Activated T-cell treated with anti-CD3 and anti-CD28 coated beads, Interleukin-2, amount 50 U/mL, for 4 hours (primary cell): ENCODE measurements around the gene ALAS1. TPM values are rescaled to one million over a fixed set of nuclear protein-coding genes. Genes with fewer than 3 reads are reported as not detected.

Experiments
- ATAC-seq, 2 donors: fragments of 200-7000 bp; cut with Tn5 transposase; one replicate each; pipeline ENCODE4 v1.10.0; 2021
- DNase-seq: peaks from one replicate; pipeline ENCODE4 v3.0.0-alpha.2; 2020
- H3K27me3 Mint-ChIP-seq: one replicate; pipeline ENCODE4 v1.8.0; 2021; ENCODE audit warnings: low read depth, mixed read lengths
- H3K36me3 Mint-ChIP-seq: one replicate; pipeline ENCODE4 v1.8.0; 2022; ENCODE audit warnings: mixed read lengths; ENCODE audit not compliant: insufficient read depth
- H3K4me1 Mint-ChIP-seq: one replicate; pipeline ENCODE4 v1.8.0; 2021; ENCODE audit warnings: low read depth, mixed read lengths
- H3K4me3 Mint-ChIP-seq: one replicate; pipeline ENCODE4 v1.8.0; 2021; ENCODE audit warnings: mild to moderate bottlenecking, moderate library complexity, mixed read lengths
- H3K9me3 Mint-ChIP-seq: one replicate; pipeline ENCODE4 v1.8.0; 2021; ENCODE audit warnings: mixed read lengths
- total RNA-seq, 3 donors: library from RNA; stranded (reverse); gene quantifications; one replicate each; pipeline ENCODE4 v1.2.1, GENCODE V29; 2021

ALAS1 gene
- total RNA-seq, 3 donors from 2014 or later = 61.8 to 70.9 (median 66.2) TPM

DNA sequence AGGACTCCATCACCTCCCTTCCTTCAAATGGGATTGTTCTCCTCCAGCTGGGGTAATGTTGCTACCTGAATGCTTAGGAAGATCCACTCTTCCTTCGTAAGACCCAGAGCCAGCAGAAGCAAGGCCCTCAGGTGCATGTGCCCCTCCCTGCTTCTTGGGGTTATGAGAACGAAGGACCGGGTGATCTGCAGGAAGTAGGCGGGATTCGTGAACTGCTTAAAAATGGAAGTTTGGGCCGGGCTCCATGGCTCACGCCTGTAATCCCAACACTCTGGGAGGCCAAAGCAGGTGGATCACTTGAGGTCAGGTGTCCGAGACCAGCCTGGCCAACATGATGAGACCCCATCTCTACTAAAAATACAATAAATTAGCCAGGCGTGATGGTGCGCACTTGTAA is 19.4 kb downstream of the ALAS1 start:
- no peaks in the 10 kb centered on the region for H3K9me3 Mint-ChIP-seq
- peak overlapping the region; percentile 54 for H3K4me3 Mint-ChIP-seq
- peak in 1 of 2 donors; percentile 3 for ATAC-seq
- H3K4me1 Mint-ChIP-seq = peaks cover 68% of the 10 kb centered on the region
- DNase-seq = no peak
- no peaks in the 10 kb centered on the region for H3K27me3 Mint-ChIP-seq
- H3K36me3 Mint-ChIP-seq = peaks cover 23% of the 10 kb centered on the region

DNA sequence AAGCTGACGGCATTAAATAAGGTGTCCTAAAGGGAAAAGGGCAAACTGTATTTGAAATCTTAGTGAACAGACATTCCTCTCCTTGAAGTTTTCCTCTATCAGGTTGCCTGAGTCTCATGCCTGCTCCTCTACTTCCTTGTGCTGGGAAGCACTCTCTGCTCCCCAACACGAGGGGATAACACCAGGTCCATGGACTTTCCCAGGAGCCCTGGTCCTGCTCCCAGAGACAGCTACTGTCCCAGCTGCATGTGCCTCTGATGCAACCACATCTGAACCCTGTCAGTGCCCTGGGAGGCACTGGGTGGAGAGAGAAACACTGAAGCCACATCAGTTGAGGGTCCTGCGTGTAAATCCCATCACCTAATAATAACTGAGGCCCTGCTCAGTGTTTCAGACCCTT is 20.1 kb downstream of the ALAS1 start:
- H3K4me1 Mint-ChIP-seq = peaks cover 74% of the 10 kb centered on the region
- peak overlapping the region; percentile 43 for H3K4me3 Mint-ChIP-seq
- DNase-seq (no peak), ATAC-seq (no peak)
- H3K27me3 Mint-ChIP-seq = no peaks in the 10 kb centered on the region
- peaks cover 18% of the 10 kb centered on the region for H3K36me3 Mint-ChIP-seq
- no peaks in the 10 kb centered on the region for H3K9me3 Mint-ChIP-seq

DNA sequence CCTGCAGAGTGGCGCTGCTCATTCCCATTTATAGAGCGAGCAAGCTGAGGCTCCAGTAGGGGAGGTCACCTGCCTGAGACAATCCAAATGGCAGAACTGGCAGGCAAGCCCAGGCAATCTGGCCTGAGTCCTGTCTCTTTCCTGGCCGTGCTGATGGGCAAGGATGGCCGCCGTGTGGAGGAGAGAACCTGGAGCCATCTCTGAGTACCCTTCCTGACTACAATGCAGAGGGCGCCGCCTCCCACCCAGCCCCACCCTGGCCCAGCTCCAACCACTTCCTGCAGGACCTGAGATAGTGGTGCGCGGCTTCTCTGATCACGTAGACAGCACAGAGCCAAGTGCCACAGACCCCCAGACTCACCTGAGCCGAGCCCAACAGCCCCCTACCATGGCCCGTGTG is 20.5 kb downstream of the ALAS1 start:
- no peaks in the 10 kb centered on the region for H3K27me3 Mint-ChIP-seq
- peaks cover 78% of the 10 kb centered on the region for H3K4me1 Mint-ChIP-seq
- DNase-seq (no peak), ATAC-seq (peak in 1 of 2 donors; percentile 23)
- no peaks in the 10 kb centered on the region for H3K9me3 Mint-ChIP-seq
- H3K36me3 Mint-ChIP-seq = peaks cover 16% of the 10 kb centered on the region
- peak overlapping the region; percentile 43 for H3K4me3 Mint-ChIP-seq

DNA sequence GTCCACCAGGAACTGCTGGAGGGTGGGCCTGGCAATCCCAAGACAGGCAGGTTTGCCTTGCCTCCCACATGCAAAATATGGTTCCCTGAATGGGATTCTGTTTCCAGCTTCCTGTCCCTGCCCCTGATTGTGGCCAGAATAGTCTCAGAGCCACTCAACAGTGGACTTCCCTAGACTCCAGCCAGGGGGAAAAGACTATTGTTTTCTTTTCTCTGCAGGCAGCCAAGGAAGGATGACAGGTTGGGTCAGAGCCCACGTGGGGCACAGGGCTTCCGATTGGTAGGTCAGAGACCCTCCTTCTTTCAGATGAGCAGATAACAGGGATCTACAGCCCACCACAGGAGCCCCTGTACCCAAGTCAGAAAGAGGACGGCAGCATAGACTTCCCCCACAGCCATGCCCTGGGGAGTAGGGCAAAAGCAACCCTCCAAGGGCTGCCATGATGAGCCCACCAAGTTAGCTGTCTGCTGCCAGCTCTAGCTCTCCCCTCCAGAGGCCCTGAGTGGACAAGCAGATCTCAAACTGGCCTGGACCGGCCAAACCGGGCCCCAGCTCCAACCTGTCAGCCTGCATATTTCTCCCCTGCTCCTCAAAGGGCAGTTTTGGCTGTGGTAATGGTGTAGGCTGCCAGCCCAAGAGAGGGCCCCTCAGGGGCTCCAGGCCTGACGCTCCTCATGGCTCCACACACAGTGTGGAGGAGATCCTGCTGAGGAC is 21.1 kb downstream of the ALAS1 start:
- Mint-ChIP-seq H3K4me1 (peaks cover 85% of the 10 kb centered on the region), H3K36me3 (peaks cover 12% of the 10 kb centered on the region), H3K4me3 (no peak overlapping the region), H3K9me3 (no peaks in the 10 kb centered on the region), H3K27me3 (no peaks in the 10 kb centered on the region)
- DNase-seq = no peak
- ATAC-seq = no peak

DNA sequence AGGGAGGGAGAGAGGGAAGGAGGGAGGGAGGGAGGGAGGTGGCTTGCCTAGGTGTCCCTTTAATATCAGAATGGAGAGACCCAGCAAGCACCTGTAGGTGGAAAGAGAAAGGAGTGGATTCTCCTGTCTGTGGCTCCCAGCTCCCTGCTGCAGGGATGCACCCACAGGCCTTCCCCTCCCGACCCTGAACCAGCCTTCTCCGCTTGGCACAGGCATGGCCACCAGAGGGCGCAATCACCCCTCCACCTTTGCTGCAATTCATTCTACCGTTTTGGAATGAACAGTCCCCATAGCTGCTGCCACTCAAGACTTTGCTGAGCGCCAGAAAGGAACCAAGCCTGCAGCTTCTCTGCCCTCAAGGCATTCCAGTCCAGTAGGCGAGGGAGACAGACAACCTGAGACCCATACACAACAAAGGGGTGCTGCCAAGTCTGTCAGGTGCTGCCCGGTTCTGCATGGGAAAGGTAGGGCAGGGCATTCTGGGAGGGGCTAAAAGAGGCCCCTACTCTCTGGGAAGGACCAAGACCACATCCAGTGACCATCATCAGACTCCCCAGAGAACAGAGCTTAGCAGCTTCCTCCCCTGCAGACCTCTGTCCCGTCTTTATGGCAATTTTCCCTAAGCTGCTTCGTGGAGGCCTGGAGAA is 22.5 kb downstream of the ALAS1 start:
- Mint-ChIP-seq H3K9me3 (no peaks in the 10 kb centered on the region), H3K27me3 (no peaks in the 10 kb centered on the region), H3K4me3 (peak overlapping the region; percentile 33), H3K36me3 (peaks cover 3% of the 10 kb centered on the region), H3K4me1 (peaks cover 90% of the 10 kb centered on the region)
- DNase-seq (peak; percentile 90), ATAC-seq (peak; percentile 64 to 72)

DNA sequence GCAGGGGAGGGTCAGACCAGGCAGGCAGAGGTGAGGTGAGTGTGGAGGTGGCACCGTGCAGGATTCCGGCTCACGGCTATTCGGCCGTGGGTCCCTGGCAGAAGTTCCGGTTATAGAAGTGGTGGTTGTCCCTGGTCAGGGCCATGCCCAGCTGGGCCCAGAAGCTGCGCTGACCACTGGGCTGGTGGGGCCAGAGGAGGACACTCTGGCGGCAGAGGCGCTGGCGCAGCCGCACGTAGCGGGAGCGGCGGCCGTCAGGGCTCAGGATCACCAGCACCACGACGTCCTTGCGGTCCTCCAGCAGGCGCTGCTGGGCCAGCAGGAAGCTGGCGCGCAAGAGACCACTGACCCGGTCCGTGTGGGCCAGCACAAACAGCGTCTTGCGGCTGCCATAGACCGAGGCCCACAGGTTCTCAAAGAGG is 23.2 kb downstream of the ALAS1 start:
- Mint-ChIP-seq H3K4me3 (no peak overlapping the region), H3K4me1 (peaks cover 92% of the 10 kb centered on the region), H3K36me3 (no peaks in the 10 kb centered on the region), H3K27me3 (no peaks in the 10 kb centered on the region), H3K9me3 (no peaks in the 10 kb centered on the region)
- DNase-seq = no peak
- ATAC-seq = no peak

DNA sequence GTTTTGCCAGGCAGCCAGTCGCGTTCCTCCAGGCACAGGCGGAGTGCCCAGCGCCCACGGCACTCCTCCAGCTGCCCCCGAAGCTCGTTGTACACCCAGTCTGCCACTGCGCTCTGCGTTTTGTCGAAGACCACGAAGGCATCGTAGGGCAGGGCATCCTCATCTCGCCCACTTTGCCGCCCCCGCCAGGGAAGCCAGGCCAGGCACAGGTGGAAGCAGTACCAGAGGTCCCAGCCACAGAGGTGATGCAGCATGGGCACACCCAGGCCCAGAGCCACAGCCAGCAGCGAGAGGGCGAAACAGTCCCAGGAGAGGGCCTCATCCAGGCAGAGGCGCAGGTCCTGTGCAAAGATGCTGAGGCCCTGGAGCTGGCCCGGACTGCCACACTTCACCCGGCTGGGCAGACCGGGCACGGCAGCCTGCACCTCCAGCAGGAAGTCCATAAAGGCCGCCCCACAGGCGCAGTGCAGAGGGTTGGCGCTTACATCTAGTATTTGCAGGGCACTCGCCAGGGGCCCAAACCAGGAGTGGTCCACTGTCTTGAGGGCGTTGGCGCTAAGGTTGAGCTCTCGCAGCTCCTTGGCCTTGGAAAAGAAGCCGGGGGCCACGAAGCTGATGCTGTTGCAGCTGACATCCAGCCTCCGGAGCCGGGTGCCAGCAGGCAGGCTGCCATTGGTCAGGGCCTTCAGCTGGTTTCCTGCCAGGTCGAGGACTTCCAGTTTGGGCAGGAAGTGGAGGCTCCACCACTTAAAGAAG is 23.8 kb downstream of the ALAS1 start:
- DNase-seq = peak; percentile 40

DNA sequence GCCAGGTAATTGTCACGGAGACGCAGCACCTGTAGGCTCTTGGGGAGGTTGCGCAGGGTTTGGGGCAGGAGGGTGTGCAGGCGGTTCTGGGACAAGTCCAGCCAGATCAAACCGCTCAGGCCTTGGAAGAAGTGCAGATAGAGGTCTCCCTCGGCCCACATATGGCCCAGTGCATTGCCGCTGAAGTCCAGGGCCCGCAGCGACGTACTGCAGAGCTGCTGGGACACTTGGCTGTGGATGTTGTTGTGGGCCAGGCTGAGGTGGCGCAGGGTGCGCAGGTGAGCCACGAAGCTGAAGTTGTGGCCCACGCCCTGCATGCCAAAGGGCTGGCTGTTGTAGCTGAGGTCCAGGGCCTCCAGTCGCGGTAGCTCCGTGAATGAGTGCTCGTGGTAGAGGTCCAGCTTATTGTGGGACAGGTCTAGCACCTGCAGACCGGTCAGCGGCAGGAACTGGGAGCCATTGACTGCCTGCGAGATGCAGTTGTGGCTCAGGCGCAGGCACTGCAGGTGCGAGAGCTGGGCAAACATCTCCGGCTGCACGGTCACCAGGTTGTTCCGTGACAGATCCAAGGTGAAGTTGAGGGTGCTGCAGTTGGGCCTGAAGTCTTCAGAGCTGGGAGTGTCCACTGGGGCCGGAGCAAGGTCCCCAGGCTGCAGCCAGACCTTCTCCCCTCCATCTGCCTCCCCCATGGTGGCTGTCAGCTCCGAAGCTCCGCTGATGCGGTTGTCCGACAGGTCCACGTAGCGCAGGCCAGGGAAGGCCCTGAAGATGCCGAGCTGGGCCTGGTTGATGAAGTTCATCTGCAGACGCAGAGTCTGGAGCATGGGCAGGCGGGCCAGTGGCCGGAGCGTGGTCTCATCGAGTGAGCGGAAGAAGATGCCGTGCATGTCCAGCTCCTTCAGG is 24.6 kb downstream of the ALAS1 start:
- DNase-seq (no peak), ATAC-seq (no peak)
- H3K4me1 Mint-ChIP-seq = peaks cover 88% of the 10 kb centered on the region
- H3K9me3 Mint-ChIP-seq = no peaks in the 10 kb centered on the region
- peak overlapping the region; percentile 59 for H3K4me3 Mint-ChIP-seq
- H3K36me3 Mint-ChIP-seq = no peaks in the 10 kb centered on the region
- no peaks in the 10 kb centered on the region for H3K27me3 Mint-ChIP-seq

More for the DNA sequence above, 23.8 kb downstream of the ALAS1 start:
- Mint-ChIP-seq H3K36me3 (no peaks in the 10 kb centered on the region), H3K9me3 (no peaks in the 10 kb centered on the region), H3K4me3 (peak overlapping the region; percentile 59), H3K4me1 (peaks cover 93% of the 10 kb centered on the region), H3K27me3 (no peaks in the 10 kb centered on the region)
- ATAC-seq = peak; percentile 44 to 46

DNA sequence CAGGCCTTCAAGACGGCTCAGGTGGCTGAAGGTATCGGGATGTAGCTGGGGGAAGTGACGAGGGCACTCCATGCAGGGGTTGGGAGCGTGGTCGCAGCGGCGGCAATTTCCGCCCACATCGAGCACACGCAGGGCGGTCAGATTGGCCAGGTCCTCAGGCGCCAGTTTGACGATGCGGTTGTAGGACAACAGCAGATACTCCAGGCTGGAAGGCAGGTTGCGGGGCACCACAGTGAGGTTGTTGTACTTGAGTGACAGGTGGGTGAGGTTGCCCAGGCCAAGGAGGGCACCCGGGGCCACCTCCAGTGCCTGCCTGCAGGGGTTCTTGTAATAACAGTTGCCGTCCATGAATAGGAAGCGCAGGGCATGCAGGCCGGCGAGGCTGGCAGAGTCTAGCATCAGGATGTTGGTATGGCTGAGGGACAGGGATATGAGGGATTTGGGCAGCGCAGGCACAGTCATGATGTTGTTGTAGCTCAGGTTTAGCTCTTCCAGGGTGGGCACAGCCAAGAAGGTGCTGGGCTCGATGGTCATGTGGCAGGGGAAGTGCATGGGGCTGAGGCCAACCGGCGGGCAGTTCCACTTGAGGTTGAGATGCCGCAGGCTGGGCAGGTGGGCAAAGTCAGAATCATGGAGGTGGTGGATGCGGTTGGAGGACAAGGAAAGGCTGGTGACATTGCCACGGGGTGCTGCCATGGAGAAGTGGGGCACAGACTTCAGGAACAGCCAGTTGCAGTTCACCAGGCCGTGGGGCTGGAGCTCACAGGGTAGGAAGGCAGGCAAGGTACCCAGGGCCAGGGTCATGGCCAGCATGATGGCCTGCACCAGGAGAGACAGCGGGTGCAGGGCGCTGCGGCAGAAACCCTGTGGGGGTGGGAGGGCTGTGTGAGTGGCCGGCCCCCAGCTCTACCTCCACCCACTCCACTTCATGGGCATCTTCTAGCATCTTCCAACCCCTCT is 25.8 kb downstream of the ALAS1 start:
- Mint-ChIP-seq H3K27me3 (no peaks in the 10 kb centered on the region), H3K36me3 (no peaks in the 10 kb centered on the region), H3K4me3 (peak overlapping the region; percentile 5), H3K9me3 (no peaks in the 10 kb centered on the region), H3K4me1 (peaks cover 78% of the 10 kb centered on the region)
- DNase-seq (no peak), ATAC-seq (no peak)

DNA sequence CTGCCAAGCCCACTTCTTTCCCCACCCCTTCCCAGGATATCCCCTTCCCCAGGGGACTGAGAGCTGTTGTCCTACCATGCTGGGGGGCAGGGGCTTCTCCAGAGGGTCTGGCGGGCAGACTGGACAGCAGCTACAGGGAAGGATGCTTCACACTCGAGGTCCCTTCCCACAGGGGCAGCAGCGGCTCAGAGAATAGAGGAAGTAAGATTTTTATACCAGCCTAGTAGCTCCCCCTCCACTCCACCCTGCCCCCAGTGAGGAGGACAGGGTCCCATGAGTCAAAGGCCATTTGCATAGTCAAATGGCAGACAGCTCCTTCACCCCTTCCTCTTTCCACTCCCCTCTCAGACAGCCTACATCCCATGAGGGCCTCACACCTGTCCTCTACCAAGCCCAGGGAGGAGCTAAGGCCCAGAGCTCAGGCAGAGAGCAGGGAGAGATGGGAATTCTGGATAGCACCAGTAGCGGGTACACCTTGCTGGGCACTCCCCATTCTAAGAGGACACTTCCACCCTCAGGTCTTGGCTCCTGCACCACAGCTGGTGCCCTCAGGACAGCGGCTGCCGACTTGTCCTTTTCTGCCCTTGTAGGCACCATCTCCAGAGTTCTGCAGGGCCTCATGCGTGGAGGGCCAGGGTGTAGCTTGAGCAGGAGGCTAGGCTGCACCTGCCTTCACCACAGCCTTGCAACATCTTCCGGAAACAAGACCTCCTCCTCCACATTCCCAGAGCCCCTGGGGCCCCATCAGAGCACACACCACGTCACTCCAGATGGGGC is 27.7 kb downstream of the ALAS1 start, which contains the start of gene TLR9:
Gene TLR9, minus strand, starts transcription at position 194 of the 777 bp plus-strand sequence. Its CDS starts 116 bp downstream, at position 78.
- peak; percentile 48 to 54 for ATAC-seq
- H3K4me3 Mint-ChIP-seq = peak within 1 kb of the TSS; percentile 49
- H3K27me3 Mint-ChIP-seq = no peaks in the 10 kb centered on the region
- H3K4me1 Mint-ChIP-seq = peaks cover 62% of the 10 kb centered on the region
- peaks cover 10% of the 10 kb centered on the region for H3K36me3 Mint-ChIP-seq
- no peak for DNase-seq
- H3K9me3 Mint-ChIP-seq = no peaks in the 10 kb centered on the region

DNA sequence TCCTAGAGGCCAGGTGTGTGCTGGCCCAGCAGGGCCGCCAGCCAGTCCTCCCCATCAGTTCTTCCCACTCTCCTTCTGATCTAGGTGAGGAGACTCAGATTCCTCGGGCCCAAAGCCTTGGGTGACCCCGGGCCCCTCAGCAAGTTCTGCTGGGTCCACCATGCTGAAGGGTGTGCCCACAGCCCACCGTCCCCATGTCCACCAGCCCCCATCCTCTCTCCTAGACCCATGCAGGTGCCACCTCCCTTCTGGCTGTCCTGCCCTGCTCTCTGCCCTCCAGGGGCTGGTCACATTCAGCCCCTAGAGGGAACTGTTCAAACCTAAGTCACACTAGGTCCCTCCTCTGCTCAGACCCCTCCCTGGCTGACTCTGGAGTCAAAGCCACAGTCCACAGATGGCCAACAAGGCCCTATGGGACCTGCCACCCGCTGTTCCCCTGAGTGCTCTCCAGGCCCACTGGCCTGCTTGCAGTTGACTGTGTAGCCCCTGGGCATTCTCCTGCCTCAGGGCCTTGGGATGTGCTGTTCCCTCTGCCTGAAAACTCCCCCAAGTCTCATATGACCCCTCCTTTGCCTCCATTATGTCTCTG is 28.4 kb downstream of the ALAS1 start:
- no peak for DNase-seq
- Mint-ChIP-seq H3K4me3 (peak overlapping the region; percentile 35), H3K9me3 (no peaks in the 10 kb centered on the region), H3K27me3 (no peaks in the 10 kb centered on the region), H3K36me3 (peaks cover 10% of the 10 kb centered on the region), H3K4me1 (peaks cover 56% of the 10 kb centered on the region)
- ATAC-seq = no peak

DNA sequence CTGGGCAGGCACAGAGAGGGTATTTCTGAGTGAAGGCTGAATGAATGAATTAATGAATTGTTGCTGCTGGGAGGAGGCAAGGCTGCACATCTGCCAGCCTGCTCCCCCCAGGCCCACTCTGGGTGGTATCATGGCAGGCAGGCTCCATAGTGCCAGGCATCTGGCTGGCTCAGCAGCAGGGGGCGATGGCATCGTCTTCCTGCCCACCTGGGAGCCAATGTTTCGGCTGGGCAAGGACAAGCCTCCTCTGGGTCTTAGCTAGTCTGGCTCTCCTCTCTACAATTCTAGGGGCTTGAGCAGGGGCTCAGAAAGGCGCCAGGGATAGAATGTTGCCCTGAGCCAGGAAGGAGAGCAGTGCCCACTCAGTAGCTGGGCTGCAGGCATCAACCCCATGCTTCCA is 29.2 kb downstream of the ALAS1 start:
- Mint-ChIP-seq H3K4me3 (no peak overlapping the region), H3K4me1 (peaks cover 54% of the 10 kb centered on the region), H3K36me3 (peaks cover 14% of the 10 kb centered on the region), H3K27me3 (no peaks in the 10 kb centered on the region), H3K9me3 (no peaks in the 10 kb centered on the region)
- ATAC-seq = no peak
- no peak for DNase-seq
